HG02884 (cell line): ENCODE results near the gene ZNF547.
A peak's percentile ranks its signal among the peaks of the same experiment; 100 is the strongest.
"Not testable (repeated sequence)": the region's sequence is repeated elsewhere in the genome, so short reads cannot be mapped to it uniquely, and the experiment has no call there.

Experiments
- ATAC-seq: cut with Tn5 transposase; IDR thresholded peaks from one replicate; pipeline ENCODE4 v1.9.1; 2021; ENCODE audit warnings: mild to moderate bottlenecking, moderate library complexity; ENCODE audit not compliant: unreplicated experiment

The ZNF547 gene

GRCh38 chr19:57374179-57374578, 10.8 kb downstream of the ZNF547 start:
- no peak for ATAC-seq

GRCh38 chr19:57374647-57375046, 11.3 kb downstream of the ZNF547 start:
- ATAC-seq = not testable (repeated sequence)

GRCh38 chr19:57376151-57376550, 12.8 kb downstream of the ZNF547 start:
- no peak for ATAC-seq

- no peak for ATAC-seq
Measured at GRCh38 chr19:57377498-57378146, 14.3 kb downstream of the ZNF547 start.

- ATAC-seq = no peak
Measured at GRCh38 chr19:57380923-57381322, 17.6 kb downstream of the ZNF547 start.

- no peak for ATAC-seq
Measured at GRCh38 chr19:57382806-57383488, 19.6 kb downstream of the ZNF547 start.

GRCh38 chr19:57389194-57389729, 25.9 kb downstream of the ZNF547 start:
- ATAC-seq = no peak

- ATAC-seq = peak; percentile 97
Measured at GRCh38 chr19:57389730-57390598, 26.6 kb downstream of the ZNF547 start, which contains the start of gene ZNF548. Gene ZNF548, plus strand, starts transcription at chr19:57389854. Its CDS starts 246 bp downstream, at chr19:57390100.

- no peak for ATAC-seq
Measured at GRCh38 chr19:57395710-57396109, 32.4 kb downstream of the ZNF547 start.

GRCh38 chr19:57398868-57399267, 35.5 kb downstream of the ZNF547 start:
- no peak for ATAC-seq

GRCh38 chr19:57403737-57404563, 40.6 kb downstream of the ZNF547 start:
- ATAC-seq = no peak

GRCh38 chr19:57406516-57407123, 43.3 kb downstream of the ZNF547 start:
- ATAC-seq = no peak

GRCh38 chr19:57410877-57411671, 47.7 kb downstream of the ZNF547 start, which contains the start of gene ZNF17:
Gene ZNF17, plus strand, starts transcription at chr19:57411161. Its CDS starts 2,455 bp downstream, at chr19:57413616.
- peak; percentile 96 for ATAC-seq

GRCh38 chr19:57419439-57419838, 56.1 kb downstream of the ZNF547 start:
- ATAC-seq = no peak

- ATAC-seq = no peak
Measured at GRCh38 chr19:57421037-57421436, 57.7 kb downstream of the ZNF547 start.
